GM12891 (cell line): ENCODE measurements around the gene NAA35.

Experiments
- DNase-seq: peaks from one replicate; pipeline ENCODE4 v3.0.0; 2011; ENCODE audit warnings: low spot score; ENCODE audit not compliant: insufficient read length
- FAIRE-seq: peaks from 2 replicates; lab custom pipeline; 2011; peaks lifted over from hg19 to GRCh38; lab: Jason Lieb, UNC
- PAX5 ChIP-seq: IDR thresholded peaks from 2 replicates; pipeline ENCODE4 v1.6.1; 2011; ENCODE audit warnings: low read length, moderate library complexity, mild to moderate bottlenecking; ENCODE audit not compliant: insufficient read depth, severe bottlenecking
- POLR2A ChIP-seq: IDR thresholded peaks from 2 replicates; pipeline ENCODE4 v1.6.1; 2011; ENCODE audit warnings: low read depth, low read length, control low read depth
- POLR2AphosphoS5 ChIP-seq: IDR thresholded peaks from 2 replicates; pipeline ENCODE4 v1.6.1; 2011; ENCODE audit warnings: low read depth, low read length, control low read depth
- POU2F2 ChIP-seq: IDR thresholded peaks from 2 replicates; pipeline ENCODE4 v1.6.1; 2011; ENCODE audit warnings: low read depth, mild to moderate bottlenecking, control low read depth, low read length, moderate library complexity
- SPI1 ChIP-seq: IDR thresholded peaks from 2 replicates; pipeline ENCODE4 v1.6.1; 2011; ENCODE audit warnings: low read depth, low read length, control low read depth
- TAF1 ChIP-seq: IDR thresholded peaks from 2 replicates; pipeline ENCODE4 v1.6.1; 2011; ENCODE audit warnings: low read depth, low read length, control low read depth

Gene NAA35

DNA sequence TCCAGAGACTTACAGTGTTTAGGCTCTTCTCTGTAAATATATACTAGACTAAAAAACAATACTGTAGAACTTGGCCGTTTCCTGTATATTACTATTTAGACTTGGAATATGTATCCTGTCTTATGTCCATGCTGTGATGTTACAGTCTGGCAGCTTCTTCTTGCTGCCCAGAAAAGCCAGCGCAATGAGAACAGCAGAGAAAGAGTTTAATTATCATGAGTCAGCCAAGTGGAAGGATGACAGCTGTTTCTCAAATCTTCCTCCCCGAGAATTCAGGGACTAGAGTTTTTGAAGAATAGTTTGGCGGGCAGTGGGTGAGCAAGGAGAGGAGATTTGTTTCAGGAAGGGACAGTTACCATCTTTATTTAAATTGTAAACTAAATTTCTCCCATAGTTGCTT, 37.5 kb downstream of the NAA35 start:
- no peak for TF ChIP-seq TAF1
- no peak for TF ChIP-seq POLR2AphosphoS5
- no peak for TF ChIP-seq POLR2A
- no peak for TF ChIP-seq PAX5
- TF ChIP-seq POU2F2: no peak
- no peak for TF ChIP-seq SPI1
- DNase-seq: no peak
- no peak for FAIRE-seq

GRCh38 chr9:85981369-85981768, 40.4 kb downstream of the NAA35 start:
- FAIRE-seq (no peak), DNase-seq (no peak)
- TF ChIP-seq POU2F2 (no peak), PAX5 (no peak)

- DNase-seq: no peak
- no peak for FAIRE-seq
- TF ChIP-seq POLR2A (no peak), POU2F2 (no peak)
Observed at GRCh38 chr9:85984457-85984856, 43.5 kb downstream of the NAA35 start.

- TF ChIP-seq POLR2A (no peak), PAX5 (no peak), POLR2AphosphoS5 (no peak), SPI1 (no peak), POU2F2 (no peak), TAF1 (no peak)
- DNase-seq: no peak
- FAIRE-seq: no peak
Observed at GRCh38 chr9:85987236-85987635, 46.3 kb downstream of the NAA35 start.

DNA sequence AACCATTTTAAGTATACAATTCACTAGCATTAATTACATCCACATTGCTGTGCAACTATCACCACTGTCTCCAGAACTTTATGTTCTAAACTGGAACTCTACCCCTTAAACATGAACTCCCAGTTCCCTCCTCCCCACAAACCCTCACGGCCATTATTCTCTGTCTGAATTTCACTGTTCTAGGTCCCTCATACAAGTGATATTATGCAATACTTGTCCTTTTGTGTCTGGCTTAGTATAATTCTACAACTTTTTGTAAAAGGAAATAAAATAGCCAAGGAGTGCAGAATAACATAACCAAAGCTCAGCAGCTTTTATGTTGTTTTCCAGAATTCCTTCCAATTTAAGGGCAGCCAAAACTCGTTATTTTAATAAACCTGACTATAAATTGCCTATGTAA, 53.2 kb downstream of the NAA35 start:
- no peak for FAIRE-seq
- TF ChIP-seq SPI1 (no peak), PAX5 (no peak), POLR2A (no peak), POU2F2 (no peak), POLR2AphosphoS5 (no peak), TAF1 (no peak)
- no peak for DNase-seq

DNA sequence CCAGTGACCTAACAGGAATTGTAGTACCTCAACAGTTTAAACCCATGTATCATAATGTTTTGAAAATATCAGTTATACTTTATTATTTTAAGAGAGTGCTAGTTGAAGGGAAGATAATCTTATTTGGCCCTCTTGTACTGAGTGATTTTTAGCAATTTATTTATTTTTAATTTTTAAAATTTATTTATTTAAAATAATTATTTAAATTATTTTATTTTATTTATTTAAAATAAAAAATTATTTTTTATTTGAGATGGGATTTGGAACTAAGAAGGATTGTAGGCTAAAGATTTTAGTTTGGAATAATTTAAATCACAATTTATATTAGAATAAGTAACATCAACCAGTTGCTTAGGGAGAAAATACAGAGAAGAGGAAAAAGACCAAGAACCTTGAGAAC, 54.2 kb downstream of the NAA35 start:
- DNase-seq (no peak), FAIRE-seq (no peak)
- no peak for TF ChIP-seq SPI1
- no peak for TF ChIP-seq POLR2AphosphoS5
- no peak for TF ChIP-seq POU2F2
- TF ChIP-seq POLR2A: no peak
- no peak for TF ChIP-seq PAX5
- no peak for TF ChIP-seq TAF1

- no peak for TF ChIP-seq POLR2A
- TF ChIP-seq PAX5: no peak
- TF ChIP-seq TAF1: no peak
- no peak for TF ChIP-seq POU2F2
- peak; percentile 56 for TF ChIP-seq SPI1
- TF ChIP-seq POLR2AphosphoS5: no peak
- DNase-seq: no peak
- FAIRE-seq: no peak
Observed at GRCh38 chr9:85995599-85995998, 54.7 kb downstream of the NAA35 start.

- no peak for TF ChIP-seq TAF1
- no peak for TF ChIP-seq POU2F2
- TF ChIP-seq POLR2A: no peak
- TF ChIP-seq SPI1: no peak
- TF ChIP-seq PAX5: no peak
- TF ChIP-seq POLR2AphosphoS5: no peak
- FAIRE-seq (no peak), DNase-seq (no peak)
Observed at GRCh38 chr9:86005253-86005775, 64.4 kb downstream of the NAA35 start.

DNA sequence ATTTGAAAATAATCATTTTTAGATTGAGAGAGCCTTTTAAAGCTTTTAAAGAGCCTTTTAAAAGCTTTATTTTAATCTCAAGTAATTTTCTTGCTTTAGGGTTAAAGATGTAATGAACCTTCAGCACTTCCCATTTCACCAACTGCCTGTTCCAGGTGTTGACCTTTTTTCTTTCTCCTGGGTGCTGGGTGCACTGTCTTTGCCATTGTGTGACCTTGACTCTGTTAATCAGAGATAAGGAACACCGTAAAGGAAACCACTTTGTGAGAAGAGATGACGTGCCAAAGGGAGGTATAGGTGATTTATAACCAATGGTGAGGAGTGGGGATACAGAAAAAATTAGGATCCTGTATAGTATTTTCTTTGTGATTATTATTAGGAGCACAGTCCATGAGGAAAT, 68.2 kb downstream of the NAA35 start:
- DNase-seq (no peak), FAIRE-seq (no peak)
- no peak for TF ChIP-seq POLR2AphosphoS5
- no peak for TF ChIP-seq POU2F2
- no peak for TF ChIP-seq POLR2A
- TF ChIP-seq PAX5: no peak
- TF ChIP-seq TAF1: no peak
- TF ChIP-seq SPI1: no peak

- DNase-seq (no peak), FAIRE-seq (no peak)
- TF ChIP-seq SPI1 (no peak), TAF1 (no peak), PAX5 (no peak), POLR2A (no peak), POU2F2 (no peak), POLR2AphosphoS5 (no peak)
Observed at GRCh38 chr9:86020731-86021130, 79.8 kb downstream of the NAA35 start.

DNA sequence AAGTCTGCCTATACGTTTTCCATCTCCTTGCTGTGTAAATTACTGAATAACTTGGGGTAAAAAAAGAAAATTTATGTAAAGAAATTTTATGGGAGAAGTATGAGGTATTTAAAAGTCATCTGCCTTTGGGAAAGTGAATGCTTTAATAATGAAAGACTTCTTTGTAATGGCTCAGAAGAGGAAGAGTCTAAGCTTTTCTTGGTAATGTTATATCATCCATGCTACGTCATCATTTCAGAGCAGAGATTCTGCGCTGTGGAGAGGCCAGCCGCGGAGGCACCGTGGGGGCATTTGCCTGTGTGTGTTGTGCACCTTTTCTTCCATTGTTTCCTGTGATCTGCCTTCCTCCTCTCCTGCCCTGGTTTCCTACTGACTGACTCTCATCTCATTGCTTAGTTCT, 80.2 kb downstream of the NAA35 start:
- TF ChIP-seq POLR2AphosphoS5 (no peak), SPI1 (no peak), POLR2A (no peak), TAF1 (no peak)
- FAIRE-seq (no peak), DNase-seq (no peak)
